H9 (cell line): ENCODE data around the gene TTC7B. TPM values are rescaled to one million over a fixed set of nuclear protein-coding genes. Genes with fewer than 3 reads are reported as not detected.

Experiments
- DNase-seq: peaks from one replicate; pipeline ENCODE4 v3.0.0-alpha.2; 2017
- H2AFZ ChIP-seq: one replicate; pipeline ENCODE4 v1.6.1; 2013; ENCODE audit warnings: mild to moderate bottlenecking, low read length, control low read depth, moderate library complexity
- H2AK5ac ChIP-seq: 2 replicates; pipeline ENCODE4 v1.6.1; 2013; ENCODE audit warnings: low read length, control low read depth, mixed read lengths; ENCODE audit not compliant: insufficient read length
- H2BK120ac ChIP-seq: one replicate; pipeline ENCODE4 v1.6.1; 2013; ENCODE audit warnings: low read depth, mild to moderate bottlenecking, low read length, control low read depth, inconsistent platforms; ENCODE audit not compliant: poor library complexity, severe bottlenecking
- H2BK12ac ChIP-seq: 2 replicates; pipeline ENCODE4 v1.6.1; 2013; ENCODE audit warnings: low read length, control low read depth, mixed read lengths, low read depth; ENCODE audit not compliant: insufficient read length
- H2BK15ac ChIP-seq: 2 replicates; pipeline ENCODE4 v1.6.1; 2013; ENCODE audit warnings: low read depth, low read length, control low read depth
- H2BK20ac ChIP-seq: one replicate; pipeline ENCODE4 v1.6.1; 2013; ENCODE audit warnings: low read depth, mild to moderate bottlenecking, low read length, control low read depth, inconsistent platforms; ENCODE audit not compliant: poor library complexity, severe bottlenecking
- H2BK5ac ChIP-seq: 2 replicates; pipeline ENCODE4 v1.6.1; 2013; ENCODE audit warnings: low read length, control low read depth, mixed read lengths; ENCODE audit not compliant: insufficient read length
- H3K14ac ChIP-seq: 2 replicates; pipeline ENCODE4 v1.6.1; 2013; ENCODE audit warnings: low read length, control low read depth; ENCODE audit not compliant: insufficient read depth
- H3K18ac ChIP-seq: 2 replicates; pipeline ENCODE4 v1.6.1; 2013; ENCODE audit warnings: low read depth, mild to moderate bottlenecking, mixed read lengths, low read length, control low read depth; ENCODE audit not compliant: insufficient read length
- H3K23ac ChIP-seq: 2 replicates; pipeline ENCODE4 v1.6.1; 2013; ENCODE audit warnings: low read length, control low read depth, mixed read lengths, low read depth; ENCODE audit not compliant: insufficient read length
- H3K23me2 ChIP-seq: 2 replicates; pipeline ENCODE4 v1.6.1; 2013; ENCODE audit warnings: low read depth, mild to moderate bottlenecking, mixed read lengths, low read length, control low read depth; ENCODE audit not compliant: insufficient read length, poor library complexity, severe bottlenecking
- H3K27ac ChIP-seq: 2 replicates; pipeline ENCODE4 v1.5.1; 2013; ENCODE audit warnings: low read length, control low read depth, mixed read lengths, low read depth; ENCODE audit not compliant: insufficient read length
- H3K27me3 ChIP-seq: 2 replicates; pipeline ENCODE4 v1.6.1; 2013; ENCODE audit warnings: low read length, control low read depth, inconsistent platforms; ENCODE audit not compliant: insufficient read depth
- H3K4ac ChIP-seq: 2 replicates; pipeline ENCODE4 v1.6.1; 2013; ENCODE audit warnings: low read depth, mild to moderate bottlenecking, control low read depth, inconsistent platforms, low read length, moderate library complexity
- H3K4me1 ChIP-seq: 2 replicates; pipeline ENCODE4 v1.6.1; 2013; ENCODE audit warnings: low read length, control low read depth, inconsistent platforms; ENCODE audit not compliant: insufficient read depth
- H3K4me2 ChIP-seq: 2 replicates; pipeline ENCODE4 v1.6.1; 2013; ENCODE audit warnings: low read length, control low read depth, mixed read lengths; ENCODE audit not compliant: insufficient read length, insufficient read depth
- H3K56ac ChIP-seq: 2 replicates; pipeline ENCODE4 v1.6.1; 2013; ENCODE audit warnings: low read depth, mild to moderate bottlenecking, mixed read lengths, low read length, control low read depth; ENCODE audit not compliant: insufficient read length
- H3K79me1 ChIP-seq: 2 replicates; pipeline ENCODE4 v1.6.1; 2013; ENCODE audit warnings: low read depth, mild to moderate bottlenecking, moderate library complexity, low read length, control low read depth, inconsistent platforms; ENCODE audit not compliant: insufficient read depth, poor library complexity, severe bottlenecking
- H3K79me2 ChIP-seq: 2 replicates; pipeline ENCODE4 v1.6.1; 2013; ENCODE audit warnings: low read length, control low read depth, inconsistent platforms; ENCODE audit not compliant: insufficient read depth
- H3K9ac ChIP-seq: 2 replicates; pipeline ENCODE4 v1.6.1; 2013; ENCODE audit warnings: low read length, control low read depth, mixed read lengths; ENCODE audit not compliant: insufficient read length; ENCODE audit errors: extremely low read depth
- H3K9me3 ChIP-seq: one replicate; pipeline ENCODE4 v1.6.1; 2013; ENCODE audit warnings: low read depth, low read length, inconsistent platforms; ENCODE audit not compliant: control insufficient read depth
- H3T11ph ChIP-seq: one replicate; pipeline ENCODE4 v1.6.1; 2013; ENCODE audit warnings: mild to moderate bottlenecking, low read length, control low read depth, inconsistent platforms
- H4K20me1 ChIP-seq: one replicate; pipeline ENCODE4 v1.6.1; 2013; ENCODE audit not compliant: control insufficient read depth, insufficient read length, insufficient read depth
- H4K5ac ChIP-seq: 2 replicates; pipeline ENCODE4 v1.6.1; 2013; ENCODE audit warnings: low read depth, mild to moderate bottlenecking, mixed read lengths, low read length, control low read depth; ENCODE audit not compliant: insufficient read length
- H4K8ac ChIP-seq: replicated peaks from 2 replicates; pipeline ENCODE4 v1.6.1; 2013; ENCODE audit warnings: low read length, control low read depth, mixed read lengths, low read depth; ENCODE audit not compliant: insufficient read length
- H4K91ac ChIP-seq: 2 replicates; pipeline ENCODE4 v1.6.1; 2013; ENCODE audit warnings: low read depth, mild to moderate bottlenecking, moderate library complexity, mixed read lengths, low read length, control low read depth; ENCODE audit not compliant: insufficient read length
- H3K27ac Mint-ChIP-seq, 3 experiments: 2 replicates in 2 of 3; 3 replicates in 1 of 3; pipeline ENCODE4 v1.8.0; 2020 to 2021; ENCODE audit warnings: mixed read lengths in 3 of 3, mild to moderate bottlenecking in 1 of 3, moderate library complexity in 1 of 3
- H3K27me3 Mint-ChIP-seq: 2 replicates; pipeline ENCODE4 v1.8.0; 2021; ENCODE audit warnings: low read depth, mild to moderate bottlenecking, moderate library complexity, mixed read lengths
- H3K36me3 Mint-ChIP-seq, 3 experiments: 2 replicates in 2 of 3; 3 replicates in 1 of 3; pipeline ENCODE4 v1.8.0; 2020 to 2021; ENCODE audit warnings: low read depth in 3 of 3, mixed read lengths in 3 of 3; ENCODE audit not compliant: insufficient read depth in 1 of 3
- H3K4me1 Mint-ChIP-seq, 2 experiments: 2 replicates each; pipeline ENCODE4 v1.8.0; 2020; ENCODE audit warnings: mixed read lengths in 2 of 2
- H3K4me3 Mint-ChIP-seq, 2 experiments: 2 replicates in 1 of 2; 3 replicates in 1 of 2; pipeline ENCODE4 v1.8.0; 2020 to 2021; ENCODE audit warnings: mild to moderate bottlenecking in 2 of 2, mixed read lengths in 2 of 2, moderate library complexity in 1 of 2
- H3K9me3 Mint-ChIP-seq, 2 experiments: 2 replicates in 1 of 2; 3 replicates in 1 of 2; pipeline ENCODE4 v1.8.0; 2020; ENCODE audit warnings: mild to moderate bottlenecking in 2 of 2, mixed read lengths in 2 of 2, moderate library complexity in 1 of 2
- WGBS: extraction: QIAGEN DNeasy Blood & Tissue Kit; methylation state at CpG from one replicate; pipeline ENCODE4 v1.1.7; 2013; ENCODE audit warnings: missing lambda C conversion rate, low lambda C conversion rate, mixed read lengths; ENCODE audit not compliant: insufficient read length; ENCODE audit errors: extremely low coverage; 5-methylcytosine and 5-hydroxymethylcytosine counted together
- total RNA-seq: library from RNA; stranded (reverse); gene quantifications from 2 replicates; pipeline ENCODE4 v1.2.1, GENCODE V29; 2021
- TF ChIP-seq, protein P1 (sequence below): fragments of 200-600 bp; sonication (generic); conservative IDR thresholded peaks from 3 replicates; pipeline ENCODE4 v1.8.0; 2021; ENCODE audit warnings: antibody characterized with exemption, mild to moderate bottlenecking

Gene TTC7B
- total RNA-seq, 1 experiment from 2014 or later, result 33.7 TPM

GRCh38 chr14:90608929-90609341 is 207.3 kb downstream of the TTC7B start:
- H3K27ac Mint-ChIP-seq, result peak overlapping the region in 2 of 3 experiments; percentile 44 to 48; a peak in 2 of 7 replicates
- no peak overlapping the region for H2BK20ac ChIP-seq
- no peak overlapping the region for H2AK5ac ChIP-seq

More at GRCh38 chr14:90608929-90609341, 207.3 kb downstream of the TTC7B start:
- Histone ChIP-seq H4K8ac (no peak overlapping the region), H3K27ac (no peak overlapping the region), H3K23me2 (no peaks in the 10 kb centered on the region), H2BK12ac (no peak overlapping the region), H3T11ph (no peak overlapping the region), H2BK120ac (no peak overlapping the region), H3K4me2 (no peak overlapping the region), H3K9me3 (no peaks in the 10 kb centered on the region), H4K91ac (no peak overlapping the region), H2BK5ac (no peak overlapping the region), H3K79me1 (no peaks in the 10 kb centered on the region), H4K20me1 (no peaks in the 10 kb centered on the region), H3K18ac (no peak overlapping the region), H3K79me2 (no peaks in the 10 kb centered on the region), H2BK15ac (no peak overlapping the region), H3K14ac (0 out of 2 replicates have a peak overlapping the region, but pooled peaks have one; percentile 2), H3K56ac (no peak overlapping the region), H3K9ac (no peak overlapping the region), H3K23ac (no peak overlapping the region), H3K27me3 (no peaks in the 10 kb centered on the region), H3K4me1 (0 out of 2 replicates have a peak, but pooled peaks cover 3% of the 10 kb centered on the region), H3K4ac (no peak overlapping the region), H4K5ac (no peak overlapping the region), H2AFZ (no peak overlapping the region)
- peaks cover 46 to 51% of the 10 kb centered on the region in 2 experiments for H3K4me1 Mint-ChIP-seq
- no peaks in the 10 kb centered on the region for H3K9me3 Mint-ChIP-seq
- TF ChIP-seq, protein P1, sequence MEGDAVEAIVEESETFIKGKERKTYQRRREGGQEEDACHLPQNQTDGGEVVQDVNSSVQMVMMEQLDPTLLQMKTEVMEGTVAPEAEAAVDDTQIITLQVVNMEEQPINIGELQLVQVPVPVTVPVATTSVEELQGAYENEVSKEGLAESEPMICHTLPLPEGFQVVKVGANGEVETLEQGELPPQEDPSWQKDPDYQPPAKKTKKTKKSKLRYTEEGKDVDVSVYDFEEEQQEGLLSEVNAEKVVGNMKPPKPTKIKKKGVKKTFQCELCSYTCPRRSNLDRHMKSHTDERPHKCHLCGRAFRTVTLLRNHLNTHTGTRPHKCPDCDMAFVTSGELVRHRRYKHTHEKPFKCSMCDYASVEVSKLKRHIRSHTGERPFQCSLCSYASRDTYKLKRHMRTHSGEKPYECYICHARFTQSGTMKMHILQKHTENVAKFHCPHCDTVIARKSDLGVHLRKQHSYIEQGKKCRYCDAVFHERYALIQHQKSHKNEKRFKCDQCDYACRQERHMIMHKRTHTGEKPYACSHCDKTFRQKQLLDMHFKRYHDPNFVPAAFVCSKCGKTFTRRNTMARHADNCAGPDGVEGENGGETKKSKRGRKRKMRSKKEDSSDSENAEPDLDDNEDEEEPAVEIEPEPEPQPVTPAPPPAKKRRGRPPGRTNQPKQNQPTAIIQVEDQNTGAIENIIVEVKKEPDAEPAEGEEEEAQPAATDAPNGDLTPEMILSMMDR, result no peak
- no CpG with 5 or more reads among the region's 7 CpGs for WGBS
- DNase-seq, result no peak
- H3K4me3 Mint-ChIP-seq, result no peak overlapping the region
- H3K36me3 Mint-ChIP-seq, result no peaks in the 10 kb centered on the region; a peak in 1 of 7 replicates
- no peaks in the 10 kb centered on the region for H3K27me3 Mint-ChIP-seq
